Measurements from ENCODE around the gene KCNMA1. TPM values are rescaled to one million over a fixed set of nuclear protein-coding genes. Genes with fewer than 3 reads are reported as not detected.

Gene KCNMA1
- total and polyA plus RNA-seq, 2 donors (not counting 1 experiment from before 2014, with no cell fraction given), result 0.82 to 3.1 TPM

DNA sequence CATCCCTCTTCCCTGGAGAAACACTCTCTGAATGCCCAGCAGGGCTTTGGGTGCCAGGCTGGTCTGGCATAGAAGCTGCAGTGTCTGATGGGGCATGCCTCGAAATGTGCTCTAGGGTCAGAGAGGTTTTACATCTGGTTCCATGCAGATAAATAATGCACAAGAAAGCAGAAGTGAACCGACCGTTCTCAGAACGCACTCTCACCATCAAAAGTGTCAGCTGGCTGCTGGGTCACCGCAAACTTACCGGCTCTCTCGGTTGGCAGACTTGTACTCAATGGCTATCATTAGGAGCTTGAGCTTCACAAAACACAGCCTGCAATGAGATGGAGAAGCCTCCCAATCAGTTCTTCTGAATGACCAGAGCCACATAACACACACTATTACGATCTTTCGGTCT is 610.0 kb downstream of the KCNMA1 start:
- H3K27ac Mint-ChIP-seq, result no peak overlapping the region
- H4K20me1 ChIP-seq (ENCODE audit: control insufficient read depth, insufficient read depth, low read length, poor library complexity, severe bottlenecking), result no peaks in the 10 kb centered on the region
- H3K9me3 Mint-ChIP-seq (ENCODE audit: insufficient read depth), result no peaks in the 10 kb centered on the region
- TF ChIP-seq, protein P1, sequence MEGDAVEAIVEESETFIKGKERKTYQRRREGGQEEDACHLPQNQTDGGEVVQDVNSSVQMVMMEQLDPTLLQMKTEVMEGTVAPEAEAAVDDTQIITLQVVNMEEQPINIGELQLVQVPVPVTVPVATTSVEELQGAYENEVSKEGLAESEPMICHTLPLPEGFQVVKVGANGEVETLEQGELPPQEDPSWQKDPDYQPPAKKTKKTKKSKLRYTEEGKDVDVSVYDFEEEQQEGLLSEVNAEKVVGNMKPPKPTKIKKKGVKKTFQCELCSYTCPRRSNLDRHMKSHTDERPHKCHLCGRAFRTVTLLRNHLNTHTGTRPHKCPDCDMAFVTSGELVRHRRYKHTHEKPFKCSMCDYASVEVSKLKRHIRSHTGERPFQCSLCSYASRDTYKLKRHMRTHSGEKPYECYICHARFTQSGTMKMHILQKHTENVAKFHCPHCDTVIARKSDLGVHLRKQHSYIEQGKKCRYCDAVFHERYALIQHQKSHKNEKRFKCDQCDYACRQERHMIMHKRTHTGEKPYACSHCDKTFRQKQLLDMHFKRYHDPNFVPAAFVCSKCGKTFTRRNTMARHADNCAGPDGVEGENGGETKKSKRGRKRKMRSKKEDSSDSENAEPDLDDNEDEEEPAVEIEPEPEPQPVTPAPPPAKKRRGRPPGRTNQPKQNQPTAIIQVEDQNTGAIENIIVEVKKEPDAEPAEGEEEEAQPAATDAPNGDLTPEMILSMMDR (IDR thresholded peaks at IDR 0.05), result no peak
- no peak for TF ChIP-seq EZH2 (IDR thresholded peaks at IDR 0.05; ENCODE audit: borderline replicate concordance, insufficient read depth, low read depth, low read length, poor library complexity, severe bottlenecking)
- H3K9ac ChIP-seq (ENCODE audit: low read length), result no peak overlapping the region
- peaks cover 6% of the 10 kb centered on the region for H3K27me3 Mint-ChIP-seq
- intact Hi-C loops (cut with micrococcal nuclease), result no loop called here
- H3K4me2 ChIP-seq (replicated peaks; ENCODE audit: low read depth, low read length, poor library complexity, severe bottlenecking), result no peak overlapping the region
- no peaks in the 10 kb centered on the region for H3K9me3 ChIP-seq (ENCODE audit: control extremely low read depth in 1 of 3, control insufficient read depth in 2 of 3, insufficient read depth in 1 of 3, low read length in 2 of 3)
- no peak overlapping the region for H3K27ac ChIP-seq (ENCODE audit: low read length in 2 of 2)
- H3K4me1 ChIP-seq (ENCODE audit: control insufficient read depth in 2 of 2, insufficient read depth in 2 of 2, low read length in 2 of 2), result peaks cover 0 to 19% of the 10 kb centered on the region in 2 donors
- no peak overlapping the region for H2AFZ ChIP-seq (ENCODE audit: insufficient read depth, low read depth, low read length, poor library complexity, severe bottlenecking)
- DNase-seq (peak; percentile 32), ATAC-seq (ENCODE audit: low read depth) (no peak)
- no peak overlapping the region for H3K4me3 Mint-ChIP-seq
- POLR2A ChIA-PET, result no interaction called here
- WGBS (ENCODE audit: insufficient coverage), result 16% methylated on average over 9 of the region's 9 CpGs
- H3K4me1 Mint-ChIP-seq, result peaks cover 7% of the 10 kb centered on the region
- CTCF ChIA-PET, result no interaction called here
- no peak overlapping the region for H3K4me3 ChIP-seq (ENCODE audit: control extremely low read depth in 1 of 5, extremely low read depth in 1 of 5, insufficient read depth in 1 of 5, low read depth in 2 of 5, low read length in 4 of 5)
- no peaks in the 10 kb centered on the region for H3K36me3 ChIP-seq (replicated peaks in 1 of 2; ENCODE audit: control extremely low read depth in 1 of 2, control insufficient read depth in 1 of 2, extremely low read depth in 1 of 2, insufficient read depth in 2 of 2, low read length in 1 of 2)
- no peaks in the 10 kb centered on the region for H3K79me2 ChIP-seq (ENCODE audit: control insufficient read depth, insufficient read depth, low read length)
- H3K27me3 ChIP-seq (replicated peaks in 1 of 4; ENCODE audit: control extremely low read depth in 1 of 4, control insufficient read depth in 3 of 4, insufficient read depth in 4 of 4, low read length in 3 of 4), result no peaks in the 10 kb centered on the region

DNA sequence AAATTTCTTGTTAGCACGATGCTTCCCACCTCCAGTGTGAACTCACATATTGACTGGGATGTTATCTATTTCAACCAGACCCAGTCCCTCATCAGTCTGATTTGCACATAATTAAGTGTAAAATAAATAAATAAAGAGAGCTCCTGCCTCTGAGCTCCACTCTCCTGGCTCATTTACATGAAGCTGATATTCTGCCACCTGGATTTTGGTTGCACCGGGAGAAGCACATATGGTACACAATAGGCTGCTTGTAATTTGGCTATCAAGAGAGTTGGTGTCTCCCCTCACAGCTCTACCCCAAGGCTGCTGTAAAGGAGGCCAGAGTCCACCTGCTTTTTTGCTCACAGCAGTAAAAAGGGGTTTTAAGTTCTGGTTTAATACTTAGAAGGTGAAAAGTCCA is 610.5 kb downstream of the KCNMA1 start:
- POLR2A ChIA-PET, result no interaction called here
- no peaks in the 10 kb centered on the region for H3K79me2 ChIP-seq (ENCODE audit: control insufficient read depth, insufficient read depth, low read length)

More for the DNA sequence above, 610.5 kb downstream of the KCNMA1 start:
- Histone ChIP-seq H3K27ac (ENCODE audit: low read length in 2 of 2) (no peak overlapping the region), H2AFZ (ENCODE audit: insufficient read depth, low read depth, low read length, poor library complexity, severe bottlenecking) (no peak overlapping the region), H3K4me2 (replicated peaks; ENCODE audit: low read depth, low read length, poor library complexity, severe bottlenecking) (no peak overlapping the region), H3K4me1 (ENCODE audit: control insufficient read depth in 2 of 2, insufficient read depth in 2 of 2, low read length in 2 of 2) (peaks cover 0 to 19% of the 10 kb centered on the region in 2 donors), H3K9me3 (ENCODE audit: control extremely low read depth in 1 of 3, control insufficient read depth in 2 of 3, insufficient read depth in 1 of 3, low read length in 2 of 3) (no peaks in the 10 kb centered on the region), H3K36me3 (replicated peaks in 1 of 2; ENCODE audit: control extremely low read depth in 1 of 2, control insufficient read depth in 1 of 2, extremely low read depth in 1 of 2, insufficient read depth in 2 of 2, low read length in 1 of 2) (no peaks in the 10 kb centered on the region), H3K27me3 (replicated peaks in 1 of 4; ENCODE audit: control extremely low read depth in 1 of 4, control insufficient read depth in 3 of 4, insufficient read depth in 4 of 4, low read length in 3 of 4) (no peaks in the 10 kb centered on the region), H4K20me1 (ENCODE audit: control insufficient read depth, insufficient read depth, low read length, poor library complexity, severe bottlenecking) (no peaks in the 10 kb centered on the region), H3K4me3 (ENCODE audit: control extremely low read depth in 1 of 5, extremely low read depth in 1 of 5, insufficient read depth in 1 of 5, low read depth in 2 of 5, low read length in 4 of 5) (no peak overlapping the region), H3K9ac (ENCODE audit: low read length) (no peak overlapping the region)
- Mint-ChIP-seq H3K27me3 (peaks cover 6% of the 10 kb centered on the region), H3K9me3 (ENCODE audit: insufficient read depth) (no peaks in the 10 kb centered on the region), H3K4me3 (no peak overlapping the region), H3K27ac (no peak overlapping the region), H3K4me1 (peaks cover 7% of the 10 kb centered on the region)
- DNase-seq, result no peak
- CTCF ChIA-PET, result no interaction called here
- TF ChIP-seq EZH2 (IDR thresholded peaks at IDR 0.05; ENCODE audit: borderline replicate concordance, insufficient read depth, low read depth, low read length, poor library complexity, severe bottlenecking), result no peak
- TF ChIP-seq, protein P1 (IDR thresholded peaks at IDR 0.05), result no peak
- no CpG with 5 or more reads among the region's 2 CpGs for WGBS (ENCODE audit: insufficient coverage)
- intact Hi-C loops (cut with micrococcal nuclease), result no loop called here
- no peak for ATAC-seq (ENCODE audit: low read depth)

All from B cell (primary cell).